Measurements from ENCODE around the gene RPIA.

DNA sequence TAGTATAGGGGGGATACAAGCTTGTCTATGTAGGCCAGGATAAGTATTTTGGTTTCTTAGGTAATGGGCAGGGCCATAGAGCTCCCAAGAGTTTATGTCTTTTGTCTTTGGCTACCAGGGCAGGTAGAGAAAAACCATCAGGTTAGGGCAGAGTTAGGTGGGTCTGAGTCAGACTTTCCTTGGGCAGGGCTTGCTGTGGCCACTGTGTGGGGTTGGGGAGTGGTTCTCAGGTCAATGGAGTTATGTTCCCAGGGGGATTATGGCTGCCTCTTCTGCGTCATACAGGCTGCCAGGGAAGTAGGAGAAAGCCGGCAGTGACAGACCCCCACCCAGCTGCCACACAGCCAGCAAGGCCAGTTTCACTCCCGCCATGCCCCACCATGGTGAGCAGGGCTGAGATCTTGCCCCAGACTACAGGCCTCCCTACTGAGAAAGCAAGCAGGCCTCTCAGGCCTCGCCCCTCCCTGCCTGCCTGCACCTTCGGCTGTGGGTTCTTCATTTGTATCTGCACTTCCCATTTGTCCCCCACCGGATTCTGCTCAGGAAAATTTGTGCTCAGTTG is 55.5 kb downstream of the RPIA start:
- TF ChIP-seq ZNF274 (IDR thresholded peaks at IDR 0.05; ENCODE audit: low read depth, low read length): no peak
- no peak for TF ChIP-seq YY1 (IDR thresholded peaks at IDR 0.05; ENCODE audit: insufficient read depth, insufficient read length)
- TF ChIP-seq SUZ12 (IDR thresholded peaks at IDR 0.05; ENCODE audit: extremely low read depth, insufficient read depth, insufficient read length): no peak

Measured in NT2/D1 (cell line).